ENCODE measurements around the gene IHH. TPM values are rescaled to one million over a fixed set of nuclear protein-coding genes. Genes with fewer than 3 reads are reported as not detected.

IHH gene
- total RNA-seq, 1 experiment from 2014 or later: 0.11 TPM

DNA sequence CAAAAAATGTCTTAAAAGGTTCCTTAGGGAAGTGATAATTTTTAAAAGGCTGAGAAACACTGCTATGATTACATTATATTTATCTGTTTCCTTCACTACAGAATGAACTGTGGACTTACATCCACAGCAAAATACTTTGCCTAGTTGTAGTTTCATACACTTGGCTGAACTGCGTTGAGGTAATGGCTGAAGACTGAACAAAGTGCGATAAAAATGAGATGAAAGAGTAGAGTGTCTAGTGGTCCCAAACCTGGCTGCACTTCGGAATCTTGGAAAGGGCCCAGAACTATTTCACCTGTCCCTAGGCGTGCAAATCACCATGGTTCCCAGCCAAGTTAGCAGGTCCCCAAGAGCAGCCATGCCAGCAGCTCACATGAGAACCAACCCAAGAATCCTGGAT, 18.2 kb upstream of the IHH start:
- DNase-seq (ENCODE audit: low spot score) (no peak), ATAC-seq (no peak)
- Mint-ChIP-seq H3K4me1 (peaks cover 10% of the 10 kb centered on the region), H3K4me3 (no peak overlapping the region), H3K27ac (no peak overlapping the region), H3K27me3 (ENCODE audit: low read depth) (no peaks in the 10 kb centered on the region), H3K9me3 (no peaks in the 10 kb centered on the region), H3K36me3 (no peaks in the 10 kb centered on the region; the same call in 1 of the 2 replicates)
- ChIA-PET POLR2A (no interaction called here), CTCF (interaction anchor here (1.0 to 4.0 kb wide), 6 partner anchors 25 to 49 kb away, joined by 3 to 18 read pairs (median 6); no protein-coding TSS in a partner anchor)
- TF ChIP-seq NR2C2 (CRISPR knock-in tag; IDR thresholded peaks at IDR 0.05) (no peak), ZNF232 (CRISPR knock-in tag; IDR thresholded peaks at IDR 0.05) (no peak), SOX15 (CRISPR knock-in tag; IDR thresholded peaks at IDR 0.05) (no peak), GRHL2 (CRISPR knock-in tag; IDR thresholded peaks at IDR 0.05; ENCODE audit: insufficient replicate concordance, severe bottlenecking) (no peak), FOXK1 (CRISPR knock-in tag; IDR thresholded peaks at IDR 0.05) (no peak), FOXJ3 (CRISPR knock-in tag; IDR thresholded peaks at IDR 0.05; ENCODE audit: borderline replicate concordance) (no peak), ZNF671 (CRISPR knock-in tag; IDR thresholded peaks at IDR 0.05) (no peak), MYBL2 (CRISPR knock-in tag; IDR thresholded peaks at IDR 0.05) (no peak), ATF1 (CRISPR knock-in tag; IDR thresholded peaks at IDR 0.05) (no peak)
- TF ChIP-seq, protein P1, sequence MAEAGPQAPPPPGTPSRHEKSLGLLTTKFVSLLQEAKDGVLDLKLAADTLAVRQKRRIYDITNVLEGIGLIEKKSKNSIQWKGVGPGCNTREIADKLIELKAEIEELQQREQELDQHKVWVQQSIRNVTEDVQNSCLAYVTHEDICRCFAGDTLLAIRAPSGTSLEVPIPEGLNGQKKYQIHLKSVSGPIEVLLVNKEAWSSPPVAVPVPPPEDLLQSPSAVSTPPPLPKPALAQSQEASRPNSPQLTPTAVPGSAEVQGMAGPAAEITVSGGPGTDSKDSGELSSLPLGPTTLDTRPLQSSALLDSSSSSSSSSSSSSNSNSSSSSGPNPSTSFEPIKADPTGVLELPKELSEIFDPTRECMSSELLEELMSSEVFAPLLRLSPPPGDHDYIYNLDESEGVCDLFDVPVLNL (CRISPR knock-in tag; IDR thresholded peaks at IDR 0.05; ENCODE audit: borderline replicate concordance, low read depth): no peak
- TF ChIP-seq, protein P2, sequence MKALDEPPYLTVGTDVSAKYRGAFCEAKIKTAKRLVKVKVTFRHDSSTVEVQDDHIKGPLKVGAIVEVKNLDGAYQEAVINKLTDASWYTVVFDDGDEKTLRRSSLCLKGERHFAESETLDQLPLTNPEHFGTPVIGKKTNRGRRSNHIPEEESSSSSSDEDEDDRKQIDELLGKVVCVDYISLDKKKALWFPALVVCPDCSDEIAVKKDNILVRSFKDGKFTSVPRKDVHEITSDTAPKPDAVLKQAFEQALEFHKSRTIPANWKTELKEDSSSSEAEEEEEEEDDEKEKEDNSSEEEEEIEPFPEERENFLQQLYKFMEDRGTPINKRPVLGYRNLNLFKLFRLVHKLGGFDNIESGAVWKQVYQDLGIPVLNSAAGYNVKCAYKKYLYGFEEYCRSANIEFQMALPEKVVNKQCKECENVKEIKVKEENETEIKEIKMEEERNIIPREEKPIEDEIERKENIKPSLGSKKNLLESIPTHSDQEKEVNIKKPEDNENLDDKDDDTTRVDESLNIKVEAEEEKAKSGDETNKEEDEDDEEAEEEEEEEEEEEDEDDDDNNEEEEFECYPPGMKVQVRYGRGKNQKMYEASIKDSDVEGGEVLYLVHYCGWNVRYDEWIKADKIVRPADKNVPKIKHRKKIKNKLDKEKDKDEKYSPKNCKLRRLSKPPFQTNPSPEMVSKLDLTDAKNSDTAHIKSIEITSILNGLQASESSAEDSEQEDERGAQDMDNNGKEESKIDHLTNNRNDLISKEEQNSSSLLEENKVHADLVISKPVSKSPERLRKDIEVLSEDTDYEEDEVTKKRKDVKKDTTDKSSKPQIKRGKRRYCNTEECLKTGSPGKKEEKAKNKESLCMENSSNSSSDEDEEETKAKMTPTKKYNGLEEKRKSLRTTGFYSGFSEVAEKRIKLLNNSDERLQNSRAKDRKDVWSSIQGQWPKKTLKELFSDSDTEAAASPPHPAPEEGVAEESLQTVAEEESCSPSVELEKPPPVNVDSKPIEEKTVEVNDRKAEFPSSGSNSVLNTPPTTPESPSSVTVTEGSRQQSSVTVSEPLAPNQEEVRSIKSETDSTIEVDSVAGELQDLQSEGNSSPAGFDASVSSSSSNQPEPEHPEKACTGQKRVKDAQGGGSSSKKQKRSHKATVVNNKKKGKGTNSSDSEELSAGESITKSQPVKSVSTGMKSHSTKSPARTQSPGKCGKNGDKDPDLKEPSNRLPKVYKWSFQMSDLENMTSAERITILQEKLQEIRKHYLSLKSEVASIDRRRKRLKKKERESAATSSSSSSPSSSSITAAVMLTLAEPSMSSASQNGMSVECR (CRISPR knock-in tag; IDR thresholded peaks at IDR 0.05; ENCODE audit: borderline replicate concordance): no peak
- TF ChIP-seq, protein P3, sequence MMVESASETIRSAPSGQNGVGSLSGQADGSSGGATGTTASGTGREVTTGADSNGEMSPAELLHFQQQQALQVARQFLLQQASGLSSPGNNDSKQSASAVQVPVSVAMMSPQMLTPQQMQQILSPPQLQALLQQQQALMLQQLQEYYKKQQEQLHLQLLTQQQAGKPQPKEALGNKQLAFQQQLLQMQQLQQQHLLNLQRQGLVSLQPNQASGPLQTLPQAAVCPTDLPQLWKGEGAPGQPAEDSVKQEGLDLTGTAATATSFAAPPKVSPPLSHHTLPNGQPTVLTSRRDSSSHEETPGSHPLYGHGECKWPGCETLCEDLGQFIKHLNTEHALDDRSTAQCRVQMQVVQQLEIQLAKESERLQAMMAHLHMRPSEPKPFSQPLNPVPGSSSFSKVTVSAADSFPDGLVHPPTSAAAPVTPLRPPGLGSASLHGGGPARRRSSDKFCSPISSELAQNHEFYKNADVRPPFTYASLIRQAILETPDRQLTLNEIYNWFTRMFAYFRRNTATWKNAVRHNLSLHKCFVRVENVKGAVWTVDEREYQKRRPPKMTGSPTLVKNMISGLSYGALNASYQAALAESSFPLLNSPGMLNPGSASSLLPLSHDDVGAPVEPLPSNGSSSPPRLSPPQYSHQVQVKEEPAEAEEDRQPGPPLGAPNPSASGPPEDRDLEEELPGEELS (CRISPR knock-in tag; IDR thresholded peaks at IDR 0.05): no peak
- TF ChIP-seq, protein P4, sequence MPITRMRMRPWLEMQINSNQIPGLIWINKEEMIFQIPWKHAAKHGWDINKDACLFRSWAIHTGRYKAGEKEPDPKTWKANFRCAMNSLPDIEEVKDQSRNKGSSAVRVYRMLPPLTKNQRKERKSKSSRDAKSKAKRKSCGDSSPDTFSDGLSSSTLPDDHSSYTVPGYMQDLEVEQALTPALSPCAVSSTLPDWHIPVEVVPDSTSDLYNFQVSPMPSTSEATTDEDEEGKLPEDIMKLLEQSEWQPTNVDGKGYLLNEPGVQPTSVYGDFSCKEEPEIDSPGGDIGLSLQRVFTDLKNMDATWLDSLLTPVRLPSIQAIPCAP (CRISPR knock-in tag; IDR thresholded peaks at IDR 0.05): no peak
- TF ChIP-seq, protein P5, sequence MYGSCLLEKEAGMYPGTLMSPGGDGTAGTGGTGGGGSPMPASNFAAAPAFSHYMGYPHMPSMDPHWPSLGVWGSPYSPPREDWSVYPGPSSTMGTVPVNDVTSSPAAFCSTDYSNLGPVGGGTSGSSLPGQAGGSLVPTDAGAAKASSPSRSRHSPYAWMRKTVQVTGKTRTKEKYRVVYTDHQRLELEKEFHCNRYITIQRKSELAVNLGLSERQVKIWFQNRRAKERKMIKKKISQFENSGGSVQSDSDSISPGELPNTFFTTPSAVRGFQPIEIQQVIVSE (CRISPR knock-in tag; IDR thresholded peaks at IDR 0.05; ENCODE audit: borderline replicate concordance): no peak
- TF ChIP-seq, protein P6, sequence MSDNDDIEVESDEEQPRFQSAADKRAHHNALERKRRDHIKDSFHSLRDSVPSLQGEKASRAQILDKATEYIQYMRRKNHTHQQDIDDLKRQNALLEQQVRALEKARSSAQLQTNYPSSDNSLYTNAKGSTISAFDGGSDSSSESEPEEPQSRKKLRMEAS (CRISPR knock-in tag; IDR thresholded peaks at IDR 0.05): no peak

GRCh38 chr2:219078126-219078525, 17.4 kb upstream of the IHH start:
- Mint-ChIP-seq H3K27me3 (ENCODE audit: low read depth) (no peaks in the 10 kb centered on the region), H3K9me3 (no peaks in the 10 kb centered on the region), H3K4me1 (peaks cover 12% of the 10 kb centered on the region), H3K36me3 (no peaks in the 10 kb centered on the region; the same call in 1 of the 2 replicates), H3K4me3 (no peak overlapping the region), H3K27ac (no peak overlapping the region)
- DNase-seq (ENCODE audit: low spot score) (no peak), ATAC-seq (no peak)
- ChIA-PET POLR2A (no interaction called here), CTCF (interaction anchor here (1.1 to 1.2 kb wide), 2 partner anchors 26 to 42 kb away, joined by 5 to 7 read pairs; no protein-coding TSS in a partner anchor)
- no peak for TF ChIP-seq PRDM15 (CRISPR knock-in tag; IDR thresholded peaks at IDR 0.05)
- TF ChIP-seq SMAD3 (CRISPR knock-in tag; IDR thresholded peaks at IDR 0.05; ENCODE audit: borderline replicate concordance): no peak
- no peak for TF ChIP-seq ELF4 (CRISPR knock-in tag; IDR thresholded peaks at IDR 0.05; ENCODE audit: low read depth)
- no peak for TF ChIP-seq TEAD1 (CRISPR knock-in tag; IDR thresholded peaks at IDR 0.05)
- TF ChIP-seq ZNF416 (CRISPR knock-in tag; IDR thresholded peaks at IDR 0.05): no peak
- no peak for TF ChIP-seq PREB (CRISPR knock-in tag; IDR thresholded peaks at IDR 0.05; ENCODE audit: borderline replicate concordance)
- no peak for TF ChIP-seq FOXK1 (CRISPR knock-in tag; IDR thresholded peaks at IDR 0.05)
